ENCODE results near the gene ATP6V0E1.

DNA sequence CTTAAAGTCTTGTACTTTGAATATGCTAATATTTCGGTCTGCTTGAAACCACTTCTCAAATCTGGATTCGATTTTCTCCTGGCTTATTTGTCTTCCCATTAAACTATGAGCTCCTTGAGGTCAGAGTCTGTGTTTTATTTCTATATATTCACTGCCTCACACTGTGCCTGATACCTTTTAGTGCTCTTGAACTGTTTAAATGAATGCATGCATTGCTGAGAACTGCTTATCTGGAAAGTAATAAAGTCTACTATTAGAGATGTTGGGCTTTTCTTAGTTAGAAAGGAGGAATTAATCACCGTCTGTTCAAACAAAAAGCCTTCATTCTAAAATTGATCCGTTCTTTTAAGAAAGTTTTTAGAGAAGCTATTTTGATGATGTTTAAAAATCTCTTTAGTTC is 78.6 kb downstream of the ATP6V0E1 start:
- TF ChIP-seq CTCF (IDR thresholded peaks at IDR 0.05), result no peak
- no peak for TF ChIP-seq ZFX (IDR thresholded peaks at IDR 0.05; ENCODE audit: borderline replicate concordance)
